CMK (cell line): ENCODE data around the gene GNA14.
"Not testable (repeated sequence)": the region's sequence is repeated elsewhere in the genome, so short reads cannot be mapped to it uniquely, and the experiment has no call there.

Experiments used
- DNase-seq: peaks from one replicate; pipeline ENCODE4 v3.0.0-alpha.2; 2010; ENCODE audit warnings: low read depth

The GNA14 gene

GRCh38 chr9:77489405-77490163, 158.5 kb downstream of the GNA14 start:
- DNase-seq, result not testable (repeated sequence)

- no peak for DNase-seq
These were observed 159.5 kb downstream of the GNA14 start for GRCh38 chr9:77488439-77489126.

- DNase-seq, result no peak
These were observed 161.2 kb downstream of the GNA14 start for GRCh38 chr9:77486968-77487367.

- DNase-seq, result no peak
These were observed 161.7 kb downstream of the GNA14 start for GRCh38 chr9:77486463-77486862.

GRCh38 chr9:77475641-77476473, 172.3 kb downstream of the GNA14 start:
- no peak for DNase-seq

GRCh38 chr9:77474936-77475335, 173.2 kb downstream of the GNA14 start:
- no peak for DNase-seq

GRCh38 chr9:77472646-77473045, 175.5 kb downstream of the GNA14 start:
- no peak for DNase-seq

GRCh38 chr9:77471572-77471971, 176.6 kb downstream of the GNA14 start:
- no peak for DNase-seq

GRCh38 chr9:77469515-77470231, 178.4 kb downstream of the GNA14 start:
- no peak for DNase-seq

- DNase-seq, result no peak
These were observed 183.5 kb downstream of the GNA14 start for GRCh38 chr9:77464661-77465060.

GRCh38 chr9:77463151-77463550, 185.0 kb downstream of the GNA14 start:
- DNase-seq, result no peak

GRCh38 chr9:77462066-77462465, 186.1 kb downstream of the GNA14 start:
- DNase-seq, result no peak

- DNase-seq, result no peak
These were observed 187.2 kb downstream of the GNA14 start for GRCh38 chr9:77460938-77461337.

- no peak for DNase-seq
These were observed 190.1 kb downstream of the GNA14 start for GRCh38 chr9:77457916-77458592.

- DNase-seq, result peak; percentile 51
These were observed 191.2 kb downstream of the GNA14 start for GRCh38 chr9:77456829-77457437.

- DNase-seq, result no peak
These were observed 192.7 kb downstream of the GNA14 start for GRCh38 chr9:77455312-77455927.

GRCh38 chr9:77454663-77455062, 193.5 kb downstream of the GNA14 start:
- DNase-seq, result no peak

- no peak for DNase-seq
These were observed 194.1 kb downstream of the GNA14 start for GRCh38 chr9:77453825-77454647.

GRCh38 chr9:77451507-77451906, 196.6 kb downstream of the GNA14 start:
- DNase-seq, result no peak

GRCh38 chr9:77450085-77450475, 198.0 kb downstream of the GNA14 start:
- DNase-seq, result no peak
